Measurements from ENCODE around the gene BCL2.
A peak's percentile ranks its signal among the peaks of the same experiment; 100 is the strongest.
"Not testable (repeated sequence)": the region's sequence is repeated elsewhere in the genome, so short reads cannot be mapped to it uniquely, and the experiment has no call there.

Gene BCL2

GRCh38 chr18:63232826-63233225 is 86.7 kb downstream of the BCL2 start:
- no peak for DNase-seq

- DNase-seq = no peak
Measured at GRCh38 chr18:63229971-63230370, 89.6 kb downstream of the BCL2 start.

GRCh38 chr18:63225434-63225833 is 94.1 kb downstream of the BCL2 start:
- DNase-seq = no peak

- peak; percentile 20 to 35 for DNase-seq
Measured at GRCh38 chr18:63224630-63225029, 94.9 kb downstream of the BCL2 start.

- no peak for DNase-seq
Measured at GRCh38 chr18:63223837-63224236, 95.7 kb downstream of the BCL2 start.

- no peak for DNase-seq
Measured at GRCh38 chr18:63220903-63221302, 98.7 kb downstream of the BCL2 start.

GRCh38 chr18:63218472-63218871 is 101.1 kb downstream of the BCL2 start:
- DNase-seq = no peak

- DNase-seq = no peak
Measured at GRCh38 chr18:63216516-63217311, 102.9 kb downstream of the BCL2 start.

GRCh38 chr18:63213936-63214671 is 105.5 kb downstream of the BCL2 start:
- no peak for DNase-seq

- peak; percentile 52 to 64 for DNase-seq
Measured at GRCh38 chr18:63213331-63213900, 106.2 kb downstream of the BCL2 start.

- no peak for DNase-seq
Measured at GRCh38 chr18:63210521-63210920, 109.0 kb downstream of the BCL2 start.

GRCh38 chr18:63208676-63209075 is 110.9 kb downstream of the BCL2 start:
- DNase-seq = no peak

- DNase-seq = no peak
Measured at GRCh38 chr18:63207835-63208234, 111.7 kb downstream of the BCL2 start.

GRCh38 chr18:63207143-63207790 is 112.3 kb downstream of the BCL2 start:
- no peak for DNase-seq

- DNase-seq = no peak
Measured at GRCh38 chr18:63206433-63207142, 113.0 kb downstream of the BCL2 start.

GRCh38 chr18:63205791-63206252 is 113.7 kb downstream of the BCL2 start:
- no peak for DNase-seq

GRCh38 chr18:63203497-63203896 is 116.1 kb downstream of the BCL2 start:
- no peak for DNase-seq

- DNase-seq = no peak
Measured at GRCh38 chr18:63202828-63203227, 116.7 kb downstream of the BCL2 start.

GRCh38 chr18:63201456-63201855 is 118.1 kb downstream of the BCL2 start:
- not testable (repeated sequence) for DNase-seq

- peak; percentile 46 to 52 for DNase-seq
Measured at GRCh38 chr18:63199743-63200241, 119.8 kb downstream of the BCL2 start.

- DNase-seq = no peak
Measured at GRCh38 chr18:63198868-63199742, 120.5 kb downstream of the BCL2 start.
